ENCODE results near the gene GABRB1.

- TF ChIP-seq CTCF (conservative IDR thresholded peaks at IDR 0.05 in 1 of 2, IDR thresholded peaks at IDR 0.05 in 1 of 2; ENCODE audit: low read depth in 1 of 2, low read length in 2 of 2) (no peak), EZH2 (IDR thresholded peaks at IDR 0.05; ENCODE audit: low read length, missing control alignments) (no peak)
Observed at GRCh38 chr4:47084111-47084510, 52.7 kb downstream of the GABRB1 start.

Data from fibroblast of lung (primary cell).